IPS-NIHi7 (cell line): ENCODE data around the gene TXK.
"Not testable (repeated sequence)": the region's sequence is repeated elsewhere in the genome, so short reads cannot be mapped to it uniquely, and the experiment has no call there.

Experiments used
- DNase-seq: peaks from one replicate; pipeline ENCODE4 v3.0.0; 2012; ENCODE audit warnings: mixed read lengths; ENCODE audit errors: extremely low spot score

The TXK gene

DNA sequence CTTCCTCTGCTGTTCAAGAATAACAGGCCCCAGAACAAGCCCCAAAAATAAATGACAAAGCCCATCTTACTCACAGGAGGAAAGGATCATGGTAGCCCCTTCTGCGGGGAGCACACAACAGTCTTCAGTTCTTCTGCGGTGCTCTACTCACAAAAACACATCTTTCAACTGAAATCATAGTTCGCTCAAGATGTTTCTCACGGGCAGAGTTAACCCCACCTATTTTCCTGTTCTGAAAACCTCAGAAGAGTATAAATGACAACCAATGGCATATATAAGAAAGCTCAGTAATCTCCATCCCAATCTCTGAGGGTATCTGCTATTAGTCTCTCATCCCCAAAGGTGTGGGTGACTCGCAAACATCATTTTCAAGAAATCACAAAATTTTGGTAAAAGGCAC lies at the start of gene TXK:
TXK (minus strand) TSS at position 170 of the 400 bp plus-strand sequence; CDS start at position 90, 80 bp downstream.
- no peak for DNase-seq

DNA sequence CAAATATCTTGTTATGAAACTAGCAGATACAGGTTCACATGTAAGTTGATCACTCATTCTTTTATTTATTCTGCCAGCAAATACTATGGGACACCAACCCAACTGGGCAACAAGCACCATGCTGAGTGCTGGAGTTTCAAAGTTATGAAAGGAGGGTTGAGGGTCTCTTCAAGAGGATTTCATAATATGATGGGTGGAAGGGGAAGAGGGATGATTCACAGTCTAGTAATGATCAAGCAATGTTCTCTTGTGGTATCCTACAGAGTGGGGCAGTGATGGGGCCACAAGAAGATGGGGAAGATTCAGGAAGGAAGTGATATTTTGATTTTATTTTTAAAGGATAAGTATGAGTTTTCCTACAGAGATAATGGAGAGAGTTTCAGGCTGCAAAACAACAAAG lies 46.2 kb upstream of the TXK start:
- no peak for DNase-seq

DNA sequence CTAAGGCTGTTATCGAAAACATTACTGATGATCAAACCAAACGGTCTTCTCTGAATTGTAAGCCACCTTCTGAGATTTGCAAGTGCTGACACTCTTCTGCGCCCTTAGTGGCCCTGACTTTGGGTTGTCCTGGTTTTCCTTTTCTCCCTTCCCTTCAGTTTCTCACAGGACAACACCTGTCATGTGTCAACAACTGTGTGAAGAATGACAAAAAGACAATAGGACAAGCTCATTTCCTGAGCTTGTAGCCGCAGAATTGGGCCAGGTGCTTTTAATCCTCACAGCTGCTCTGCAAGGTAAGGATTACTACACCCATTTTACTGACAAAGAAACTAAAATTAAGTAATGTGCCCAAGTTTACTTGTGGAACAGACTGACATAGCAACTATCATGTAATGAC lies 44.9 kb upstream of the TXK start:
- no peak for DNase-seq

DNA sequence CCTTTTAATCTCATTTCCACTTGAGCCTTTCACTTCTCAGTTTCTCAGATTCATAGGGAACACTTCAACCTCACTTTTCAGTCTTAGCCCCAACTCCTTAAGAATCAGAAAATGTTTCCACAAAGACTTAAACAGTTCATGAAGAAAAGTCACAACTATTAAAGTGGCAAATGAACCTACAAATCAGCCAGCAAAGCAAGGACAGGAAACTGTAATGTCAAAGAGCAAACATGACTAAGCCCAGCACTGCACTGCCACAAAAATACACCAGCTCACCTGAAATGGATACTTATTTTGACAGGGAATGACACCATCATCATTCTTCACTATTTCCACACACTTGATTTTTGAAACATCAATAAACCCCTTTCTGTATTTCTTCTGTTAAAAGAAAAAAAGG lies 41.8 kb upstream of the TXK start:
- no peak for DNase-seq

DNA sequence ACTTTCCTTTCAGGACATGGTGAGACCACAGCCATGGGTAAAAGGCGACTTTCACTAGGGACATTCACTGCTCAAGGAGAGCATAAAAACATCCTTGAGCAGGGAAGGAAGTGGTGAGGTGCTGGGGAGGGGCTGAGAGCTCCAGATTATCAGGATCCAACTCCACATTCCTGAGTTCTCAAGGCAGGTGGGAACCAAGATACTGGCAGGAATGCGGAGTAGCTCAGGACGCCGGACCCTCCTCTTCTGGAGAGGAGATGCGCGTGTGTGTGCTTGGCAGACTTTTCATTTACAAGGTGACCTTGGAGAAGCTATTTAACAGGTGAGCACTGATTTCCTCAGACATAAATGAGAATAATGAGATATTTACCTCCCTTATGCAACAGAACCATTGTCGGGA lies 41.3 kb upstream of the TXK start:
- DNase-seq, result peak; percentile 58

DNA sequence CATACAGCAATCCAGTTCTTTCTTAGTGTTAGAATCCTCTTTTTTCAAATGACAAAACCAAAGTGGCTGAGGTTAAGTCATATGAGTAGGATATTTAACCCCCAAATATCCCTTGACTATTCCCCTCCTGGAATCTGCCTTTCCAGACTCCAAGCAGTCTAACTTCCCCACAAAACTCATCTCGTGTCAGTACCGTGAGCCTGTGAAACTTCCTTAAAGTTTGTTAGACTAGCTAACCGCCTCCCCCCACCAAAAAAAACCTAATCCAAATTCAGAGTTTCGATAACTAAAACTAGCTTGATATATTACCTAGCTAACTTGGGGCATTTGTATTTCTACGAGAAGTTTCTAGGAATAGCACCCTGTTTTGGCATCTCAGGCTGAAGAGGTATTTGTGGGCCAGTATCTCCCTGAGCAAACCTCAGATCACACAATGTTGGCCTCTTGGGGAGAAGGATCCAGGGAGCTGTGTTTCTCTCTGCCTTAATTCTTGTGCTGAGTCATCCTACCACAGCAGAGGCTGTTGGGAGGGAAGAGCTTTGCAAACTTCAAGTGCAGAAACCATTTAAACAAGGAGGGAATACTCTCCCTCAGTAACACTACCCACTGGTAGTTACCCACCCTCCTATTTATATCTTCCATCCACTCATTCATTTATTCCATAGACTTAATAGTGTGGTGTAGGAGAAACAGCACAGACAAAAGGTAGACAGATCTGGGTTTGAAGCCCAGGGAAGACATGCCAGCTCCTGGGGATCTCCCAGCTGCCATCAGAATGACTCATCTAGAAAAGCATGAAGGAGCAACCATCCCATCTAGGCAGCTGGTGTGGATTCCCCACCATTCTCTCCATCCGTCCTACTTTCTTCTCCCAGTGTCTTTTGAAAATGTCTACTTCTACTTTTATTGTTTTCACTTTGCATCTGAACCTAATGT lies 39.3 kb upstream of the TXK start:
- peak; percentile 34 for DNase-seq

DNA sequence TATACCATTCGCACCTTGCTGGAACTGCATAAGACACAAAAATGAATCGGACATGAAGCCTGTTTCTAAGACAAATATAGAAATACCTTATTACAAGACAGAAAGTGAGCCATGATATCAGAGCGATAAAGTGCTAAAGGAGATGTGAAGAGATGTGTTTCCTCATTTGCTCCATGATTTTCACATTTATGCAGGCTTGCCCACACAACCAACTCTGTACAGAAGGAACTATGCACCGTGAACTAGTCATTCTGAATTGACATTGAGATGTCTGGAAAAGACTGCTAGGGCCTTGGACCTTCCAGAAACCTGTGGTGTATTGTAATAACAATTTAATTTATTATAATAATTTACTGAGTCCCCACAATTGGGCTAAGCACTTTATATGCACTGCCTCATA lies 38.6 kb upstream of the TXK start:
- DNase-seq, result no peak

DNA sequence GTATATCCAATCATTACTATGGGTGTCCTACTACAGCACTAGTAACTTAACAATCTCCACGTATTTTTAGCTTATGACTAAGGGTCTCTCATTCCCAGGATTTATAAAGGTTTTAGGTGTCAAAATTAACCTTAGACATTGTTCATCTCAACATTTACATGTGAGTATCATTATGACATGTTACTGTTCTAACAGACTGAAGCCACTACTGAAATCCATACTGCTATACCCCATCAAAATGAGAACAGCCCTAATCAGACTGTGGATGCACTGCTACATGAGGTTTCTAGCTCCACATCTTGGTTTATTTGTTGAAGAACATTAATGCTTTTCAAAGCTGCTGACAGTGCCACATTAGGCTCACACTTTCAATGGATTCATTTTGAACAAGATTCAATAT lies 35.6 kb upstream of the TXK start:
- DNase-seq, result no peak

DNA sequence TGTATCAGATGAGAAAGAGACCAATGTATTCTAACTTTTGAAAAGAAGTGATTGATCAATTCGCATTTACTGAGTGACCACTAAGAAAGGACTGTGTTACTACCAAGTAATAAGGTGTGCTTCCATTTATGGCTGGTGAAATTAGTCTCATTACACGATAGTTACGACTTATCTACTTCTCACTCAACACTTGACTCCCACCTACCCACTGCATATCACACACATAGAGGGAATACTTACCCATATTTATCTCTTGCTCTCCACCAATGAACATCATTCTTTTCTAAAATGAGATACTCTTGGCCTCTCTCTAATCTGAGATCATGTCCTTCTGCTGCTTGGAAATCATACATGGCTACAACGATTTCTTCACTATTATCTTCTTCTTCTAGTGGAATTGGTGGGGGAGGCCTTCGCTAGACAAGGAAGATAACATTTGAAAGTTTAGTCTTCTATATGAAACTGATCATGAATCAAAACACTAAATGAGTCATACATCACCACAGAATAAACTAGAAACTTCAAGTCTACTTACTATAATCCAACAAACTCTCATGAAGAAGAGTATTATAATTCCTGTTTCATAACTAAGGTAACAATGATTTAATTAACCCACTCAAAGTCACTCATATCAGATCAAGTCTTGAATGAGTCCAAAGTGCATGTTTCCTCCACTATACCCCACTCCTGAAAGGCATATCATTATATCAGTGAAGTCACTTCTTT lies 33.7 kb upstream of the TXK start:
- no peak for DNase-seq

DNA sequence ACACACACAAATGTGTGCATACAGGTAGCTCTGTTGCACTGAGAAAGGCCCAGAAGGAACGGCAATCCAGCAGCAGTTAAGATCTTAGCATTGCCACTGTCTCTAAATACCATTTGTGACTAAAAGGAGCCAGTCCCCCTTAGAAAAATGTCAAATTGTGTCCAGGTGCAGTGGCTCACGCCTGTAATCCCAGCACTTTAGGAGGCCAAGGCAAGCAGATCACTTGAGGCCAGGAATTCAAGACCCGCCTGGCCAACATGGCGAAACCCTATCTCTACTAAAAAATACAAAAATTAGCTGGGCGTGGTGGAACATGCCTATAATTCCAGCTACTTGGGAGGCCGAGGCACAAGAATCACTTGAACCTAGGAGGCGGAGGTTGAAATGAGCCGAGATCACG lies 30.5 kb upstream of the TXK start:
- DNase-seq, result not testable (repeated sequence)

DNA sequence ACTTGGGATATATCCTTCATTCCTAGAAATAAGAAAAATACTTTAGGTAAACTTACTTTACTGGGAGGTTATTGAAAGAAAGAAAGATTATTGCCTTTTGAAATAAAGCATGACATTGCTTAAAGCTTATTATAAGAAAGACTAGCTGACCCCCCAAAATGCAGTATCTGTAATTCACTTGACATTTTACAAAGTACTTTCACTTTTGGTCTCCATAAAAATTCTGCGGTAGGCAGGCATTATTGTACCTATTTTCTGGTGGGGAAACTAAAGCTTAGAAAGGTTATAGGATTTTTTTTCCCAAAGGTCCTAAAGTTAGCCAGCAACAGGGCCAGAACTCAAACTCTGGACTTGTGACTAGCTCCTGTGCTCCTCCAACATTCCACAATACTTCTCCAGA lies 29.7 kb upstream of the TXK start:
- DNase-seq, result no peak

DNA sequence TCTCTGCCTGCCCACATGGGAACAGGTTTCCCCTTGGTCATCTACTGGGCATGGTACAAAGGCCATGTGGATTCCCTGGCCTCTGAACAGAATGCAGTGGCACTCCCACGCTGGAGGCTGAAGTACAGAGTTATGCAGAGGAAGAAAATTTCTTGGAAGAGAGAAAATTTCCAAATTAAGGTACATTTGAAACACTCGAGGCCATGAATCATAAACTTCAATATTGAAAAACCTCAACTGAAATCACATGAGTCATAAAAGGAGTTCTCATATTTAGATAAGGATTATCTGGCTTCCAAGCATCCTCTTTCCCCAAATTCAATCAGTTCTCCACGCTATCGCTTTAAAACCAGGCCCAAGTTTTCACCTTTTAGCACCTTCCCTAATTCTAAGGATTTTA lies 28.1 kb upstream of the TXK start:
- no peak for DNase-seq

DNA sequence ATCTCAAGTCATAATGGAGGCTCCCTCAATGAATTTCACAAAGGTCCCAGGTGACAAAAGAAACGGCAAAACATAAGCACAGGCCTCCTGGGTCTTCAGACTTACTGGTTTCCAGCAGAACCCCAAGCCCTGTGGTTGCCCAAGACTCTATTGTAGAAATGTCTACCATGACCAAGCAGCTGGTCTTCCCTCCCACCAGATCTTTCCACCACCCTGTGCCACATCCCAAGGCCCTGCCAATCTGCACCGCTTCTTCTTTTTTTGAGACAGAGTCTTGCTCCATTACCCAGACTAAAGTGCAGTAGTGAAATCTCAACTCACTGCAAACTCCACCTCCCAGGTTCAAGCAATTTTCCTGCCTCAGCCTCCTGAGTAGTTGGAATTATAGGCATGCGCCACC lies 23.2 kb upstream of the TXK start:
- no peak for DNase-seq

DNA sequence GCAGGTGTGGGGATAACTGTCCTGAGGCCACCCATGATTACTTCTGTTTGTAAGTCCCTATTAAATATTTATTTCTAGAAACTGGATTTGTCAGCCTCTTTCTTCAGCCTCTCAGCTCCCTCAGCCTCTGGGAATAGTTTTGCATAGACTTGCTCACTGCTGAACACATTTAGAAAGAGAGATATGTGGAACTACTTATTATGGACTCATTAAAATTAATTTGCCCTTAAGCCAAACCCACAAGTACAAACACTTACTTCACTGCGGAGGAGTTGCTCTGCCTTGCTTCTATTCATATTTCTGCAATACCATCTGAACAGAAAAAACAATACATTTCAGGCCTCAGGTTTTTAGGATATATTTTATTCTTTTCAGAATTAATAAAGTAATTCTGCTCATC lies 22.4 kb upstream of the TXK start:
- DNase-seq, result no peak

DNA sequence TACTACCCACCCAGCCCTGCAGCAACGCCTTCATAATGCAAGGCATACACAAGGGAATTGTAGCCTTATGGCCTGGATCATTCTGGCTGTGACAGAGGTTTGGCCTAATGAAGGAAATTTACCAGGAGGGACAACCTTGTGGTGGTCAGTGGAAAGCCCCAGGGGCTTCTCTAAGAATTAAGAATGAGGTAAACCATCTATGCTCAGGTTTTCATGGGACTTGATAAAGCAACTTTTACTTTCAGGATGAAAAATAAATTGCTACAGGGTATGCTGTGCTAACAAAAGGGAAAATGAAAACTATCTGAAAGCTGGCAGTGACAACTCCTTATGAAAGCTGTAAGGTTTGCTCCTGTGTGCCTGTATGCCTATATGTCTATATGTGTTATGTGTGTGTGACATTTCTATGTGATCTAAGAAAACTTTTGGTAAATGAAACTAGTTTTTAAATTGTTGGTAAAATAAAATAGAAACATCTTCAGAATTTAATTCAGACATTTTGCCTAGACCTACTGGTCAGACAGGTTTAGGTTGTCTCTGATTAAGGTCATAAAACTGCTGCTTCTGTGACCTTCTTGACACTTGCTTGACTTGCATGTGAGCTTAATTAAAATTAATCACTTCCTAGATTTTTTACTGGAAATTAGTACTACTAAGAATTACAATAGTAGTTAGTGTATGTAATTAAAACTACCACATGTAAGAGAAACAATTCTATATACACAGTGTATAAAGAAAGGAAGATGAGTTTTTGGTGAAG lies 19.9 kb upstream of the TXK start:
- DNase-seq, result no peak

DNA sequence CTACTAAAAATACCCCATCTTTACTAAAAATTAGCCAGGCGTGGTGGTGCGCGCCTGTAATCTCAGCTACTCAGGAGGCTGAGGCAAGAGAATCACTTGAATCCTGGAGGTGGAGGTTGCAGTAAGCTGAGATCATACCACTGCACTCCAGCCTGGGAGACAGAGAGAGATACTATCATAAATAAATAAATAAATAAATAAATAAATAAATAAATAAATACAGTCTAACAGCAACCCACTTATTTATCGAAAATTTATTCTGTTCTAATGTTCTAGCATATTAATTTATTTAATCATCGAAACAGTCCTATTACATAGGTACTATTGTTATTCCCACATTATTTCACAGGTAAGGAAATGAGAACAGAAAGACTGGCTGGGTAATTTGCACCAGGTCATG lies 18.2 kb upstream of the TXK start:
- DNase-seq, result no peak

DNA sequence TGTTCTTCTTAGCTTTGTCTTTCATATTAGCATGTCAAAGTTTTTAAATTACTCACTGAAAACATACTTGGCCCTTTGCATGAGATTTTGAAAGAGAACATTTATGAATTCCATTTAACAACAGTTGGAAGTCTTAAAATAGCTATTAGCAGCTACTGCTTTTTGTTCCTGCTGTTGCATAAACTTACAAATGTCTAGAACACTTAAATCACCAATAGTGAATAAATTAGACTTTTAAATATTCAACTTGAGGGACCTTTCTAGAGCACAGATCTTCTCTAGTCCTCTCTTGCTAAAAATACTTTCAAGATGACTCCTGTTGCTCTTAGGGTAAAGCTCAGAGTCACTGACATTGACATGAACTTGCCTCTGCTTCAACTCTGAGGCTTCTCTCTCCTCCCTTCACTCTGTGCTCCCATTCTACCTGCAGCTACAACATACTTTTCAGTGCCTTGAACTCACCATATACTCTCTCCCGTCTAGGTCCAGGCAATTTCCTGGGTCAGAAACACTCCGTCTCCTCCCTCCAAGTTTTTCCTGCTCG lies 15.8 kb upstream of the TXK start:
- no peak for DNase-seq

DNA sequence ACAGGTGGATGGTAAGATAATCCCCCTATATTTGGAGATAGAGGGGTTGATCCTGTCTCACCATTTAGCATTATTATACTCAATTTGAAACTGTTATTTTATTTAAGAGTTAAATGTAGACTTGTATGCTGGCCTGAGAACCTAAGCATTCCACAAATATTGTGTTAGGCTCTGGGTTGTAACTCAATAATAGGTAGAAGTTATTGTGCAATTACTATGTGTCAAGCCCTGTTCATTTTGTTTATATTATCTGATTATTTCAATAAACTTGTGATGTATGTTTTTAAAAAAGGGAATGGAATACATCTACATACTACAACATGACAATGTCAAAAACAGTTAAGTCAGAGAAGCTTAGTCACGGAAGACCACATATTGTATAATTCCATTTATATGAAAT lies 13.6 kb upstream of the TXK start:
- no peak for DNase-seq

DNA sequence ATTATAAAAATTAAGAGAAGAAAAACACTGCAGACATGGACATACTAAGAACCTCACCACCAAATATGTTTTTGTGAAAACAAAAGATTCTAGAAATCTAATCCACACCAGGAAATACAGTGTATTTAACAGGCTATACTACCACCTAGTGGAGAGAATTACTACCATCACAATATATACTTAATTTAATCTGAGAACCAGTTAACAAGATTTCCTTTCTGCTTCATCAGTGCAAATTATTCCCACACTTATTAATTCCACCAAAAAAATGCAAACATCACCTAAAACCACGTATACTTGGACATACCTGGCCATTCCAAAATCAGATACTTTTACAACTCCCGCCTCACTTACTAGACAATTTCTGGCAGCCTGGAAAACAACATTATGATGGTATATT lies 7.0 kb upstream of the TXK start:
- peak; percentile 48 for DNase-seq

DNA sequence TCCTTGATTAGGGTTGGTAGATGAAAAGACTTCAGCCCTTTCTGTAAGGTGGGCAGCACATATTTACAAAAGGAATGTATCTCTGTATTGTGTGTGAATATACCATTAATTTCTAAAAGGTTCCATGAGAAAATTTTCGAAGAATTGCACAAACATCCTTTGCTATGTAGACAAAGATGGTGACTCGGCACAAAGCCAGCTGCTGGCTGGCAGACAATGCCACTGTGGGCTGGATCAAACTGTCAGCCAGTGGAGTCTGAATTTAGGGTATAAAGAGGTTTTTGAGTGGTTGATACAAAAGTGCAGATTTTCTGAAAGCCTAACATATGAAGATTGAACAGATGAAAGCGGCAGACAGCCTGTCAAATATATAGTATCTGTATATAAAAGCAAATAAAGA lies 5.6 kb upstream of the TXK start:
- DNase-seq, result no peak

DNA sequence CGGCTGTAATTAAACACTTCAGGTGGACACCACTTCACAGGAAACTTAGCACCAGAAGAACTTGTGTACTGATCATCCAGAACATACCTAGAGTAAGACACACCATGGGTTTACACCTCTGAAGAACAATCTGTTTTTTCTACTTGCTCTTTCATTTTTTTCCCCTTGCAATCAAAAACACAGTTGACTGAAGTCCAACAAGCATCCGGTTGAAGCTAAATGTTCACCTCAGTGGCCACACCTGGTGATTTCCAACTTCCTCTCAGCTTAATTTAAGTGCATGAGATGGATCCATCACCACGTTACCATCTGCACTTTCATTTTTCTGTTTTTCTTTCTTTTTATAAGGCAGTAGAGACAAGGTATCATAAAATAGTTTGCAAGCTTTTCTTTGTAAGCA lies 4.9 kb upstream of the TXK start:
- DNase-seq, result no peak

DNA sequence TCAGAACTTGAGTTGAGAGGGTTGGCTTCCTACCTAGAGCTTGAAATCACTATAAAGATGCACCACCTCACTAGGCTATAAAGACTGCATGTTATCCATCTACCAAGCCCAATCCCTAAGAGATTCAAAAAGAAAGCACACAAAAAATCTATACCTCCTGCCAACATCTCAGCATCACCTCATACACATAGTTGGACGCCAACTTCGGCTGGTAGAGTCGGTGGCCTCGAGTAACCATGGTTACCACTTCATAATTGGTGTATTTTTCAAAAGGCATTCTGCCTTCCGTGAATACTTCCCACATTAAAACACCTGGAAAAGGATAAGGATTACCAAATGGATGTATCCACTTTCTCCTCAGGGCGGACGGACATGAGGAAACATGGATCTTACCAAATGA lies 4.5 kb upstream of the TXK start:
- DNase-seq, result no peak
